HG02884 (cell line): ENCODE measurements around the gene FES.
"Not testable (repeated sequence)": the region's sequence is repeated elsewhere in the genome, so short reads cannot be mapped to it uniquely, and the experiment has no call there.

Source experiments
- ATAC-seq: cut with Tn5 transposase; IDR thresholded peaks from one replicate; pipeline ENCODE4 v1.9.1; 2021; ENCODE audit warnings: mild to moderate bottlenecking, moderate library complexity; ENCODE audit not compliant: unreplicated experiment

FES gene

DNA sequence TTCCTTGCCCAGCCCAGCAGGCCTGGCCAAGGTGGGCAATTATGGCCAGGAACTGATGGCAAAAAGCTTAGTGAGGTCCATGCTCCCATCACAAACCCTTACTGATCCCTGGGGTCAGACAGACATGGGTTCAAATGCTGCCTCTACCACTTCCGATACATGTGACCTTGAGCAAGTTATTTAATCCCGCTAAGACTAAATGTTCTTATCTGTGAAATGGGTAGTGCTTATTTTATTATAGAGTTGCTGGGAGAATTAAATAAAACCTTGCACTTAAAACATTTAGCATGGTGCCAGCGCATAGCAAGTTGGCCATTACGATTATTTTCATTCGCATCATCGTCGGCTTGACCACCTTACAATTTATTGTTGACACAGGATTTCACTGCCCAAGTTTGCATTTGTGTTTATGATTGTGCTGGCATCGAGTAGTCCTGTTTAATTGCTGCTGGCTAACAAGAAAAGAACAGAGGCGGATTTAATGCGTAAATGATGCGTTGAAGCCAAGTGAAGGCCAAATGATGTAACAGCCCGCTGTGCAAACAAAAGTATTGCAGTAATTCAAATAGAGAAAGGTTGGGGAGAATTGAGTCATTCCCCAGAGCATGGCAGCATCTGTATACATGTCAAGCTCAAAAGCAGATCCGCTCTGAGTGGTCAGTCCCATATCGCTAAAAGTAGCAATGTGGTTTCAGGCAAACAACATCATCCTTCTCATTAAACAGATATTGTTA lies 23.2 kb upstream of the FES start:
- no peak for ATAC-seq

DNA sequence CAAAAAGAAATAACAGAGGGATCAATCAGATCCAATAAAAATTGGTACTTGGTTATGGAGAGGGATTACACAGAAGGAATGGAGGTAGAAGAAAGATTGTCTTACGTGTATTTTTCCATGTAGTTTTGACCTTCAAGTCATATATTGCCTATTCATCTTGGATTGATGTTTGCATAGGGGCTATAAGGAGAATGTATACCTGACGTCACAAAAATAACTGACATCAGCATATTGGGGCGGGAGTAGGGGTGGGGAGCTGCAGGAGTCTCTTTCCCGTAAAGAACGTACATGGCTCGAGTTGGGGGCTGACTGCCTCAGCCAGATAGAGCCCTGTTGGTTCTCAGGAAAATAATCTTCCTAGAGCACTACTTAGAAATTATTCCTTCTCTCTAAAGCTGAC lies 21.8 kb upstream of the FES start:
- ATAC-seq = no peak

DNA sequence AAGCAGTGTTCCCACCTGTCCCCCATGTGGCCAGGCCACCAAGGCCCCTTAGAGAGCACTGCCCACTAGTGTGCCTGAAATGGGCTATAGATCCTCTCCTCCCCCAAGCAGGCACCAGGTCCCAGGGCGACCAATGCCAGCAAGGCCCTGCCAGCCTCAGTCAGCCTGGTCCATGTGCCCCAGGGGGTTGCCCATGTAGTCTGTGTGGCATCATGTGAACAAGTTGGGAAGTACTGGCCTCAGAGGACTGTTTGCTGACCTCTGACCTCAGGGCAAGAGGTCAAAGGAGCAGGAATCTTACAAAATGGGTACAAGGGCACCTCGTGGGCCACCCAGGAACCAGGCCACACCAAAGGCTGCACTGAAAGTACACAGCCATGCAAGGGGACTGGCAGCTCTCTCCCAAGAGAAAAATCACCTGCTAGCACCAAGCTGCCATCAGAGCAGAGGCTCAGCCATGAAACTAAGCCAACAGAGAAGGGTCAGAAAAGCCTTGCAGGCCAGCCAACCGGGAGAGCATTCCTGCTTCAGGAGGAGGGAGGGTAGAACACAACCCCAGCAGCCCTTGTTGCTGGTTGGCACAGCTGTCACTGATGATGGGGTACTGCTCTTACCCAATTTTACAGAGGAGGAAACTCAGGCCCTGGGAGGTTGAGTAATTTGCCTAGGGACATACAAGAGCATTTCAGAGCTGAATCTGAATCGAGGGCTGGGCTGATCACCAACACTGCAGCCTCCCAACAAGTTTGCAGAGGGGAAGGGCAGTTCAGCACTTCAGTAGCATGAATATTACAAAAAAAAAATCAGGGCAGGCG lies 21.1 kb upstream of the FES start:
- ATAC-seq = no peak

DNA sequence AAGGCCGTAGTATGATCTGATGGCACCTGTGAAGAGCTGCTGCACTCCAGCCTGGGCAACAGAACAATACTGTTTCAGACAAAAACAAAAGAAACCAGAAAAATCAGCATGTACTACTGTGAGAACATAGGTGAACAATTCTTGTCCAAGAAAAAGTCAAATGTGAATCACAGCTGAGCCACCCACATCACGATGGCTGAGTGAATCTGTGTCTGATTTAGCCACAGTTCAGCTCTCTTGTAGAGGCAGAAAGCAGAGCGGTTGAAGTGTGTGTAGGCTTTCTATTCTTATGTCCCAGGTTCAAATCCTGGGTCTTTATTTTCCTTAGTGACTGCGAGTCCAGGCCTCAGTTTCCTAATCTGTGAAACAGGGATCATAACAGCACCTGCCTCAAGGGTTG lies 20.3 kb upstream of the FES start:
- ATAC-seq = no peak

DNA sequence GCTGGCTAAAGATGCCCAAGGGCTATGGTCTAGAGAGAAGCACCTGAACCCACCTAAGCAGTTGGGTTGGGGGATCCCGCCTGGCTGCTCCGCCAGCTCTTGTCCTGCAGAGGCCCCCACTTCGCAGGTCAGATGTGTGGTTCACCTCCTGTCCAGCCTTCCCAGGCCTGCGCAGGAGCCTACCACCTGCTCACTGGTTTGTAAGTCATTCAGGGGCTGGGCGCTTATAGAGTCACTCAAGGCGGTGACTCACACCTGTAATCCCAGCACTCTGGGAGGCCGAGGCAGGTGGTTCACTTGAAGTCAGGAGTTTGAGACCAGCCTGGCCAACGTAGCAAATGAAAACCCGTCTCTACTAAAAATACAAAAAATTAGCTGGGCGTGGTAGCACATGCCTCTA lies 19.8 kb upstream of the FES start:
- ATAC-seq = no peak

DNA sequence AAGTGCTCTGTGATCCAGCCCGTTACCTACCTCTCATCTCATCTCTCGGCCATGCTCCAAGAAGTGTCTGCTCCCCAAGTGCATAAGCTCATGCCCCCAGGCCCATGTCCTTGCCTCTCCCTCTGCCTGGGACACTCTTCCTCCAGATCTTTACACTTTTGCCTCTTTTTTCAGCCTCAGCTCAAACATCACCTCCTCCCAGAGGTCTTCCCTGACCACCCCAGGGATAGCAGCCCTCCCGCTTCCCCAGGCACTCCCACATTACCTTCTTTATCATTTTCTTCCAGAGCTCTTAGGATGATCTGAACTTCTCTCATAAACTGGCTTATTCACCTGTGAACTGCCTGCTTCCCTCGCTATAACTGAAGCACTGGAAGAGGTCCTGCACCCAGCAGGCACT lies 18.6 kb upstream of the FES start:
- ATAC-seq = no peak

DNA sequence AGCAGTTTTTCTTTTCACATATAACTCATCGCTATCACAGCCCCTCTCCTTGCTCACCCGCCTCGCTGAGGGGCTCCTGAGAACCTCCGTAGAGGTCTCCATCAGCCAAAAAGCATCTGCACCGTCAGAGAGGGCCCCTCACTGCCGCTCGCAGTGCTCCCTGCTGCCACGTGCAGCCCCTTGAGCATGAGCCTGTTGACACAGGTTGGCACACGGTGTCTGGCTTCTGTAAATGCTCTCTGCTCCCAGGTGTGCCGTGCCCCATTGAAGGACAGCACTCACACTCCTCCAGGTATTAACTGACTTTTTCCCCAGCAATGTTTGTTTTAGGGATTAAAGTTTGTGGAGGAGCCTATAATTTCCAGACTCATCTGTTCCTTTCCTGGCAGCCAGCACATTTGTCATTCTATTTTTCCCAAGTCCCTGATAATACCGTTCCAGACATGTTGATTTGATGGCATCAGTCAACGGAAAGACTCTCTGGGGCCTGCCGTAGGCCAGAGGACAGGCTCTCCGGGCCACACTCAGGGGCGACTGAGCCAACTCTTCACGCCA lies 18.1 kb upstream of the FES start:
- ATAC-seq = no peak

DNA sequence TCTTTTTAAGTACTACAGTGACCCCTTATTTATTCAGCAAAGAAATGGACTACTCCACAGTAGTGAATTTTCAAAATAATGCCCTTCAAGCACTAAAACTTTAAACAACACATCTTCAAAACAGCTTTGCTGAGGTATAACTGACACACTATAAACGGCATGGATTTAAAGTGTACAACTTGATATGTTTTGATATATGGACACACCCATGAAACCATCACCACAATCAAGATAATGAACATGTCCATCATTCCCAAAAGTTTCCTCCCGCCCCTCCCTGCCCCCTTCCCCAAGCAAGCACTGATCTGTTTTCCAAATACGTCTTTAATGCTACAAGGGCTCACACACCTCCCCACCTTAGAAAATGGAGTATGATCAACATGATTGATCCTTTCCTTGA lies 17.5 kb upstream of the FES start:
- ATAC-seq = no peak

DNA sequence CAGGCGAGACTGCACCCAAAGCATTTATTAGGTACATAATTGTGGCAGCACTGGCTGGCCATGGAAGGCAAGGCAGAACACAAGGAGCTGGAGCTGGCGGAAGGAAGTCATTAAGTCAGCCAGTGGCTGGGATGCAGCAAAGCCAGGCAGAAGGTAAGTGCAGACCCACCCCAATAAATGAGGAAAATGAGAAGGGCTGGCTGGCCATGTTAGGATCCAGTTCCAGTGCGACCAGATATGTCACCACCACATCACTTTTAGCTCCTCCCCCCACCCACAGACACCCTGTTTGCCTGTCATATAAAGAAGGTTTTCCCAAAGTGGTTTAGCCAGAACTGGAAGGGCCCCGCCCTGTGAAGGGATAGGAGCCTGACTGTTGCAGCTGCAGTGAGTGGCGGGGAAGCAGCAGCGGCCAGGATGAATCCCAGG lies 16.0 kb upstream of the FES start, which contains the start of gene FURIN:
FURIN (plus strand) TSS at position 328 of the 429 bp plus-strand sequence. CDS start 7,153 bp downstream, outside the sequence.
- no peak for ATAC-seq

DNA sequence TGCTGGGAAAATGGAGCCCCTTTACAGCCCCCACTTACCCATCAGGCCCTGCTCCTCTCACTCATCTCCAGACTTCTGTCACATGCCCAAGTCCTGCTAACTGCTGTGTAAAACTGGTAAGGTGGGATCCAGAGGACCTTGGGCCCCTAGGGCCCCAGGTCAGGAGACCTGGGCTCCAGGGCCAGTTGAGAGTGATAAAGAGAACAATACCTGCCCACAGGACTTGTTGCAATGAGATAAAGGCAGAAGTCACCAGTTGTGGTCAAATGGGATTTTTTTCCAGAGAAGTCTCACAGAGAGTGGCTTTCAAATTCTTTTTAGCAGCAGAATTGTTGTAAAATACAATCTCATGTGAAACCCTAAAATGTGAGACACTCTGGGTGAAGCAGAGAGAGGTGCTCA lies 15.2 kb upstream of the FES start:
- ATAC-seq = no peak

DNA sequence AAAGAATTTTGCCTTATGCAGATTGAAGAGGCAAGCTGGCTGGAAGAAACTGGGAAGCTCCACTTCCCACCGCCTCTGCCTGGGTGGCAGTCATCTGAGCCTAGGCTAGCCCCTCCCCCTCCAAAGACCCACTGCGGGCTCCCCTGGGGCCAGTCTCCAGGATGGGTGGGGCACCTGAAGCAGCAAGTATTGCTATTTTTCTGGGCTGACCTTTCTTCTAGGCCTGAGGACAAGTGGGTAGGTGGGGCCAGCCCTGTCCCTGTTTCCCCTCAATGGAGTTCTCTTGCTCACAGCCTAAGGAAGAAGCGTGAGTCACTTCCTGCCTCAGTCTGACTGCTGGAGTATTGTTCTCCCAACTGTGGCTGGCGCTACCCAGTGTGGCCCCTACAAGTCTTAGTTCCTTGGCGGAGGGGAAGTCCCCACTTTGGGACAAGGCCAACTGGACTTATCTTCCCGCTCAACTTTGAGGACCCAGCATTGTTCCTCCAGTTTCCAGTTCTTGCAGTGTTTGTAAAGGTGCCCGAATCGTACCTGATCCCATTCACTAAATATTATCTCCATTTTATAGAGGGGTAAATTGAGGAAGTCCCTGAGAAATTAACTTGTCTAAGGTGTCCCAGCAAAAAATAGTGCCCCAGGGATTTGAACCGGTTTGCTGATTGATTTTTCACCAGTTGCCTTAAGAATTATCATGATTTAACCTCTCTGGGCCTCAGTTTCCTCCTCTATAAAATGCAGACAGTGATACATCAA lies 14.5 kb upstream of the FES start:
- peak; percentile 37 for ATAC-seq

DNA sequence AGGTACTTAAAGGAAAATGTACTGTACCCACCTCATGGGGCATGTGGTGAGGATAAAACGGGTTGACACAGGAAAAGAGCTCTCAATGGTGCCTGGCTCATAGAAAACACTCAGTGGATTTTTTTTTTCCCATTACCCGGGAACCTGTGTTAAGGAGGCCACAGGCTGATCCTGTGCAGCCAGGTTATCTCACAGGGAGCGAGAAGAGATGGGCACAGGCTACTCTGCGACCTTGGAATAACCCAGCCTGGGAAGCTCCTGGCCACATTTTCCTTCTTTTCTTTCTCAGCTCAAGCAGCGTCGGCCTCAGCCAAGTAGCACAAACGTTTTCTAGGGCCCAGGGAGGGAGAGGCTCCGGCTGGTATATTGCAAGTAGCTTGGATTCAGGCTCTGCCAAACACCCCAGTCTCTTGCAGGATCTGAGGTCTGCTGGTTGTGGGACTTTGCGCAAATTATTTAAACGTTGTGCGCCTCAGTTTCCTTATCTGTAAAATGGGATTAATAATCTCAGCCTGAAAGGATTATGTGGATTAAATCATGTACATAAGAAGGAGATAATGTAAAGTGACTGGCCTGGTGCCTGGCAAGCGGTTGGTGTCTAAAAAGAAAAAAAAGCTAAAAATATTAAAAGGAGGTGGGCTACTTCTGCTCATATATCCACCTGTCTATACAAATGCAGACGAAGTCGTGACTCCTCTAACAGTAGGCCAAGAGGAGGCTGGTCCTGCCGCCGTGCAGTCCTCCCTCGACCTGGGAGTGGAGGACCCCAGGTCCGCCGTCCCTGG lies 13.8 kb upstream of the FES start:
- ATAC-seq = no peak

DNA sequence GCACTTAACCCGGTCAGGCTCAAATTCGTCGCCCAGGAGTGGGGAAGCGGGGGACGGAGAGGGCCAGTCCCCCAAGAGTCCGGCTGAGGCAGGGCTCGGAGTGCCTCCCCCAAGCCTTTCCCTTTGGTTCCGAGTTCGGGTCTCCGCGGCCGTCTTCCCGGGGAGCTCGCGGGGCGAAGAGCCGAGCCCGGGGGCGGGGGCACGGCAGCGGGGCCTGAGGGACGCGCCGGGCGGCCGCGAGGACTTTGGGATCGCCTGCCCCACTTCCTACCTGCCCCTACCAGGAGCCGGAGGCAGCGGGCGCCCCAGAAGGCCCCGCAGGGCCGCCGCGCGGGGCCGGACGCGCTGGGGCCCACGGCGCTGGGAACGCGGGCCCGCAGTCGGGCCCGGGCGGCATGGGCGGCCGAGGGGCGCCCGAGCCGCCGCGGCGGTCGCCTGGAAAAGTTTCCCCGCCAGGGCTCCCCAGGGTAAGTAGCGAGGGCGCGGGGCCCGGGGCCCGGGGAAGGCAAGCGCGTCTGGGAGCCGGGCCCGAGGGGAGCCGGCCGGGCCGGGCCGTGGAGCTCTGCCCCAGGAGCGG lies 13.1 kb upstream of the FES start:
- no peak for ATAC-seq

DNA sequence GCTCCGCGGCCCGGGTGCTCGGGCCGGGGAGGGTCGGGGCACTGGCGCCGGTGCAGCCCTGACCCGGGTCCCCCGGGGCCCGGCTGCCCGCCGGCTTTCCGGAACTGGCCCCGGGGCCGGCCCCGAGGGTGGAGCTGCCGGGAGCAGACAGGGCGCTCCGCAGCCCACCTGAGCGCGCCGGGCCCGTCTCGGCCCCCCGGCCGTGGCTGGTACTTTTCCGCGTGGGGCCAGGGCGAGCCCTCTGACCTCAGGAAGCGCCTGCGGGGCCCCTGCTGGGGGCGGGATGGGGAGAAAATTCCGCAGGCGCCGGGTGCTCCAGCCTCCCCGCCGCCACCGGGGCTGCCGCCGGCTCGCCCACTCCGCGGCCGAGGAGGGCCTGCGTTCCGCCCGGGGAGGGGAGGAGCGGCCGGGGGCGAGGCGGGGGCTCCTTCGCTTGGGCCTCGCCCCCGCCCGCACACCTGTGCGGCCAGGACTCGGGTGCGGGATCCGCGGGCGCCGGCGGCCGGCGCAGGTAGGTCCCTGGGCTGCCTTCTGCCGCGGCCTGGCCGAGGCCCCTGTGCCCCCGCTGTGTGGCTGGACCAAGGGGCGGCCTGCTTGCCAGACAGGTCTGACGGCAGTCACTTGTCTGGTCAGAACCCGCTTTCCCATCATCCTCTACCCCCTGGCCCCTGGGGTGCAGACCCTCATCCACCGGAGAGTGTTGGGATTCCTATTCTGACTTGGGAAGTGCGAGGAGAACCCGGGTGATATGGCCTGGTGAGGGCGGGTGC lies 12.4 kb upstream of the FES start:
- no peak for ATAC-seq

DNA sequence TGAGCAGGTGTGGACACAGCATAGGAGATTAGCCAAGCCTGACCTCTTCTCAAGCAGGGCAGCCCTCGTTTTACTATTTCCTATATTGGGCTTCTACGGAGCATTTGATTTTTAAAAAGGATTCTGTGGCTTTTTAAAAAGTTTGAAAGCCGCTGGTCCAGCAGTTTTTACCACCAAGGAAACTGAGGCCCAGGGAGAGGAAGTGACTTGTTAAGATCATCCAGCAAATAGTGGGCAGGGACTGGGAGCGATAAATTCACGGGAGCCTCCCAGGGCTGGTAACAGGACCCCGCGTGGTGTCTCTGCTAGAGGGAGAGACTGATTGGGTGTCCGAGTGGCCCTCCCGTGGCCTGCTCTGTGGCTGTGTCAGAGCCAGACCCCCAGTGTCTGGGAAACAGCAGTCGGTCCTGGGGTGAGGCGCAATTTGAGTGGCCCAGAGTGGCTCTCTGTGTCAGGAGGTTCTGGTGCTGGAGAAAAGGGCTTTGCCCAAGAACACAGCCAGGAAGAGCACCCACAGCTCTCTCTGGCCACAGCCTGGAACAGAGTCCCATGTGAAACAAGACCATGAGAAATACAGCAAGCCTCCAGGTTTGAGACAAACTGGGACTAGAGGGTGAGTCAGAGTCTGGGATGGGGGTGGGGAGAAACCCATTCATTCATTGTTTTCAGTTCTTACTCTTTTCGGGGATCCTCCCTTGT lies 11.7 kb upstream of the FES start:
- no peak for ATAC-seq

DNA sequence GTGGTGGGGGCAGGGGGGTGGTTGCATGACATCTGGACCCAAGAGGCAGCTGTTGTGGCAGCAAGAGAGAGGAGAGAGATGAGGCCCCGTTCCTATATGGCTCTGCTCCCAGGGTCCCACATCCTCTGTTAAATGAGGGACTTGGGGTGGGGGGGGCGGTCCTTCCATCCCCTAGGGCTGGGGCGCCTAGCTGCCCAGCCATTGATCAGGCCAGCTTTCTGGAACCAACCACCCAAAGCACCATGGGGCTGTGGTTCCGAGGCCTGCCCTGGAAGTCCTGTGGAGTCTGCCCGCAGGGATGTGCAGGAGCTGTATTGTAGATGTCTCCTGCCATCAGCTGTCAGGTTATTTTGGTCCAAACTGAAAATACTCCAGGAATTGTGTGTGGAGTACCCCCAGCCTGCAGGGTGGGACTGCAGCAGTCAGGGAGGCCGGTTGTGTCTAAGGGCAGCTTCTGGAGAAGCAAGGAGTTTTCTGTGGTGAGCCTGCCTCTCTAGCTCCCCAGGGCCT lies 10.8 kb upstream of the FES start:
- ATAC-seq = no peak

DNA sequence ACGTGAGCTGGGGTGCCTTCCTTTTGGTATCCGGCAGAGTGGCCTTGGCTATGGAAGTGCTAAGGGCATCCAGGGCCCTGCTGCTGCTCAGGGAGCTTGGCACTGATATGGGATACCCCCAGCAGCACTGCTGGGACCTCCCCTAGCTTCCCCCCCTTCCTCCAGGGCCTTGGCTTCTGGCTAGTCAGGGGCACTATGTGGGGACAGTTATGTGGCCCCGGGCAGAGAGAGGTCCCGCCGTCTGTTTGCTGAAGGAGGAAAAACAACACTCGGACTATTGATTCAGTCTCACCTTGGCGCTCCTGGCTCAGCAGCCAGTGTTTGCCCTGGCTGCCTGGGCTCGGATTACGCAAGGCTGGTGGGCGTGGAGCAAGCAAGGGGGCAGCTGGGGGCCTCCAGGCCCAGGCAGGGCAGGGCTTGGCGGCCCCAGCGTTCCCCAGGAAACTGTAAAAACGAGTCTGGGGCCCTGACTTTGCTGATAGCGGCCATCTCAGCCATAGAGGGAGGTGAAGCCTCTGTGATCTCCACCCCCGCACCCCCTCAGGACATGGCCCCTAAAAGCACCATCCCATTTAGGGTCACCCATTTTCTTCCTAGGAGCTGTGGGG lies 10.2 kb upstream of the FES start:
- no peak for ATAC-seq

DNA sequence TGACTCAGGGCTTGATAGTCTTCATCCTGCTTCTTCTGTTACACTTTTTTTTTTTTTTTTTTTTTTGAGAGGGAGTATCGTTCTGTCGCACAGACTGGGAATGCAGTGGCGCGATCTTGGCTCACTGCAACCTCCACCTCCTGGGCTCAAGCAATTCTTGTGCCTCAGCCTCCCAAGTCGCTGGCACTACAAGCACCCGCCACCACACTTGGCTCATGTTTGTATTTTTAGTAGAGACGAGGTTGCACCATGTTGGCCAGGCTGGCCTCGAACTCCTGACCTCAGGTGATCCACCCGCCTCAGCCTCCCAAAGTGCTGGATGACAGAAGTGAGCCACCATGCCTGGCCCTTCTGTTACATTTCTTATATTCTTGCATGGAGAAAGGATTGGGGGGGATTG lies 9.3 kb upstream of the FES start:
- not testable (repeated sequence) for ATAC-seq
